Subcutaneous abdominal adipose tissue (tissue), 5 donors: ENCODE results near the gene EIF5.

Experiments
- H3K27ac ChIP-seq: one replicate; pipeline ENCODE4 v1.7.0; 2013; ENCODE audit warnings: low read depth, mild to moderate bottlenecking, inconsistent platforms, low read length, moderate library complexity
- H3K27me3 ChIP-seq, 5 donors: one replicate each; pipeline ENCODE4 v1.7.0; 2013; ENCODE audit warnings: low read length in 5 of 5, inconsistent platforms in 1 of 5; ENCODE audit not compliant: control insufficient read depth in 5 of 5, insufficient read depth in 4 of 5
- H3K36me3 ChIP-seq, 5 donors: one replicate each; pipeline ENCODE4 v1.7.0; 2013; ENCODE audit warnings: low read length in 5 of 5; ENCODE audit not compliant: control insufficient read depth in 5 of 5, insufficient read depth in 5 of 5
- H3K4me1 ChIP-seq, 5 donors: one replicate each; pipeline ENCODE4 v1.7.0; 2013; ENCODE audit warnings: low read length in 5 of 5, mild to moderate bottlenecking in 3 of 5, moderate library complexity in 1 of 5; ENCODE audit not compliant: control insufficient read depth in 5 of 5, insufficient read depth in 5 of 5
- H3K4me3 ChIP-seq, 5 donors: one replicate each; pipeline ENCODE4 v1.7.0; 2013; ENCODE audit warnings: low read length in 5 of 5, low read depth in 1 of 5
- H3K9ac ChIP-seq, 5 donors: one replicate each; pipeline ENCODE4 v1.7.0; 2013; ENCODE audit warnings: low read length in 5 of 5, mild to moderate bottlenecking in 4 of 5, moderate library complexity in 3 of 5
- H3K9me3 ChIP-seq, 5 donors: one replicate each; pipeline ENCODE4 v1.7.0; 2013; ENCODE audit warnings: low read length in 5 of 5; ENCODE audit not compliant: control insufficient read depth in 5 of 5
- donor health status: healthy.
- donor health status: healthy.
- donor health status: healthy.
- donor health status: healthy.
- donor health status: healthy.

The EIF5 gene

DNA sequence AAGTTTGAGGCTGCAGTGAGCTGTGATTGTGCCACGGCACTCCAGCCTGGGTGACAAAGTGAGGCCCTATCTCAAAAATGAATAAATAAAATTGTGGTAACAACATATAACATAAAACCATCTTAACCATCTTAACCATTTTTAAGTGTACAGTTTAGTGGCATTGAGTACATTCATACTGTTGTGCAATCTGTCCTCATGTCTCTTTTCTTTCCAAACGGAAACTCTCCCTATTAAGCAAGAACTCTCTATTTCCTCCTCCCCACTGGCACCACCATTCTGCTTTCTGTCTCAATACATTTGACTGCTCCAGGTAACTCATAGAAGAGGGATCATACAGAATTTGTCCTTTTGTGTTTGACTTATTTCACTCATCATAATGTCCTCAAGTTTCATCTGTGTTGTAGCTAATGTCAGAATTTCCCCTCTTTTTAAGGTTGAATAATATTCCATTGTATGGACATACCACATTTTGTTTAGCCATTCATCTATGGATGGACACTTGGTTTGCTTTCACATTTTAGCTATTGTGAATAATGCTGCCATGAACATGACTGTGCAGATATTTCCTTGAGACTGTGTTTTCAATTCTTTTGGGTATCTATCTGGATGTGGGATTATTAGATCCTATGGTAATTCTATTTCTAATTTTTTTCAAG, 46.8 kb downstream of the EIF5 start:
- Histone ChIP-seq H3K27ac (no peak overlapping the region), H3K4me1 (peaks cover 0 to 12% (median 9%) of the 10 kb centered on the region in 5 donors), H3K4me3 (no peak overlapping the region), H3K36me3 (no peaks in the 10 kb centered on the region), H3K9me3 (no peaks in the 10 kb centered on the region), H3K27me3 (peaks cover 0 to 4% (median 0%) of the 10 kb centered on the region in 5 donors), H3K9ac (no peak overlapping the region)

DNA sequence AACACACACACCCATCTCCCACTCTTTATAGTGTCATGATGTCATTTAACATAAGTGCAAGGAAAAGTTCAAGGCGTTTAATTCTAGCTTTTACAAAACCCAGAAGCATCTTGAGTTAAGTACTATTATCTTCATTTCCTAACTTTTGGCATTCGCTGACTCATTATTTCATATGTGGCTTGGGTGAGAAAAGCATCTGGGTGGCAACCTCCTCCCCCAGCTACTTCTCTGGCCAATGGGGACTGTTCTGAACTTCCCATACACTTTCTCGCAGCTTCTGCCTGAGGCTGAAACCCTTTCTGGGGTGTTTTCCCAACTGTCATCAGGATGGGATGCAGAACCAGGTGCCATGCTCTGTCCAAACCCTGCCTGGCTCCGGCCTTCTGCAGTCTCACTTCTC, 48.3 kb downstream of the EIF5 start:
- no peak overlapping the region for H3K27ac ChIP-seq
- H3K4me3 ChIP-seq: no peak overlapping the region
- peaks cover 0 to 4% (median 0%) of the 10 kb centered on the region in 5 donors for H3K27me3 ChIP-seq
- no peaks in the 10 kb centered on the region for H3K9me3 ChIP-seq
- H3K9ac ChIP-seq: no peak overlapping the region
- H3K4me1 ChIP-seq: peaks cover 0 to 26% (median 24%) of the 10 kb centered on the region in 5 donors
- H3K36me3 ChIP-seq: no peaks in the 10 kb centered on the region

DNA sequence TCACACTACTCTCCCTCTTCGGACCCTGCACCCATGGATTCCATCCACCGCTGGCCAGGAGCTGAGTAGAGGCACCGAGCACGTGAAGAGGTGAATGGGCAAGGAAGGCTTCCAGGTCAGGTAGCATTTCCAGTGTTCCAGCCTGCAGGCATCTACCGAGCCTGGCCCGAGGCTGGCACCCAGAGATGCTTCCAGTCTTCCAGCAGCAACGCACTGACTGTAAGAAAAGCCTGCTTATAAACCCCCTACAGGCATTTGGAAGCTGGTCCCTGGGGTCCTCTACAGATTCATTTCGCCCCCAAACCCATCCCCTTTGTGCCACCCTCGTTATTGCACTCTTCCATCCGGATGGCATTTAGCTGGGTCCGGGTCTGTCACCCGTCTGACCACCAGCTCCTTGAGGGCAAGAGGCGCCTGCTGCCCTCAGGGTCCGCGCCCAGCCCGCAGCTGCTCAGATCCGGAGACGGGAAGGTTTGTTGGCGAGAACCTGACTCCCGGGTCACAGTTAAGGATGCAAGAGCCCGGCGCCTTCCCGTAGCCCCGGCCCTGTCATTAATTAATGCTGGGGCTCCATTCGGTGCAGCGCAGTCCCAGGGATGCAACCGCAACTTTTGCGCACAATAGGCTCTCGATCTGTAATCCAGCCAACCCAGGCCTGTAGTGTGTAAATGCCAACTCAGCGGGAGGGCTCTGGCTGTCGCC, 50.6 kb downstream of the EIF5 start:
- Histone ChIP-seq H3K9ac (peak overlapping the region in 4 of 5 donors; percentile 32 to 65 (median 52)), H3K27ac (peak overlapping the region; percentile 96), H3K27me3 (no peaks in the 10 kb centered on the region), H3K4me1 (peaks cover 3 to 40% (median 38%) of the 10 kb centered on the region in 5 donors), H3K36me3 (no peaks in the 10 kb centered on the region), H3K4me3 (peak overlapping the region; percentile 76 to 98 (median 97)), H3K9me3 (no peaks in the 10 kb centered on the region)

DNA sequence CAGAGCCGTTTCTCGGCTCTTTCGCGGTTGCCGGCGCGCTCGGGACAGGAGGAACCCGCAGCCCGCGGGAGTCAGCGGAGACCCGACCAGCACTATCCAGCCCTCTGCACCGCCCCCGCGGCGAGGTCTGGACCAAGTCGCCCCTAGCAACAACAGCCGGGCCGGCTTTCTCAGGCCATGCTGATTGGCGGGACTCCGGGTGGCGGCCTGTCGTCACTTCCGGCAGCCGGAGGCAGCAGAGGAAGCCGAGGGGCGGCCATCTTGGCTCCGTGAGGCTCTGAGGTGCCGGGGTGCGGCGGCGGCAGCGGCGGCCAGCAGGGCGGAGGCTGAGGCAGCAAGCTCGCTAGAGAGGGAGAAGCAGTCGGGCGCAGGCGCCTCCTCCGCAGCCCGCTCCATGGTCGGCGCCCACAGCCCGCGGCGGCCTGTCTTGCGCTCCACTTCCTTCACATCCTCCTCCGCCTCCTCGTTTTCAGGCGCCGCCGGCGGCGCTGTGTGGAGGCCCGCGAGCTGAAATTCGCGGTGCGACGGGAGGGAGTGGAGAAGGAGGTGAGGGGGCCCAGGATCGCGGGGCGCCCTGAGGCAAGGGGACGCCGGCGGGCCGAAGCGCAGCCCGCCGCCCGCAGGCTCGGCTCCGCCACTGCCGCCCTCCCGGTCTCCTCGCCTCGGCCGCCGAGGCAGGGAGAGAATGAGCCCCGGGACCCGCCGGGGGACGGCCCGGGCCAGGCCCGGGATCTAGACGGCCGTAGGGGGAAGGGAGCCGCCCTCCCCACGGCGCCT, 51.3 kb downstream of the EIF5 start, which contains the start of gene MARK3:
Gene MARK3, plus strand, starts transcription at position 264 of the 777 bp plus-strand sequence. CDS start 615 bp downstream, outside the sequence.
- H3K4me3 ChIP-seq: peak within 1 kb of the TSS; percentile 96 to 98 (median 97)
- H3K27ac ChIP-seq: peak within 1 kb of the TSS; percentile 96
- H3K9ac ChIP-seq: peak within 1 kb of the TSS; percentile 74 to 98 (median 94)
- no peaks in the 10 kb centered on the region for H3K27me3 ChIP-seq
- H3K4me1 ChIP-seq: peaks cover 3 to 40% (median 38%) of the 10 kb centered on the region in 5 donors
- H3K9me3 ChIP-seq: no peaks in the 10 kb centered on the region
- H3K36me3 ChIP-seq: no peaks in the 10 kb centered on the region

DNA sequence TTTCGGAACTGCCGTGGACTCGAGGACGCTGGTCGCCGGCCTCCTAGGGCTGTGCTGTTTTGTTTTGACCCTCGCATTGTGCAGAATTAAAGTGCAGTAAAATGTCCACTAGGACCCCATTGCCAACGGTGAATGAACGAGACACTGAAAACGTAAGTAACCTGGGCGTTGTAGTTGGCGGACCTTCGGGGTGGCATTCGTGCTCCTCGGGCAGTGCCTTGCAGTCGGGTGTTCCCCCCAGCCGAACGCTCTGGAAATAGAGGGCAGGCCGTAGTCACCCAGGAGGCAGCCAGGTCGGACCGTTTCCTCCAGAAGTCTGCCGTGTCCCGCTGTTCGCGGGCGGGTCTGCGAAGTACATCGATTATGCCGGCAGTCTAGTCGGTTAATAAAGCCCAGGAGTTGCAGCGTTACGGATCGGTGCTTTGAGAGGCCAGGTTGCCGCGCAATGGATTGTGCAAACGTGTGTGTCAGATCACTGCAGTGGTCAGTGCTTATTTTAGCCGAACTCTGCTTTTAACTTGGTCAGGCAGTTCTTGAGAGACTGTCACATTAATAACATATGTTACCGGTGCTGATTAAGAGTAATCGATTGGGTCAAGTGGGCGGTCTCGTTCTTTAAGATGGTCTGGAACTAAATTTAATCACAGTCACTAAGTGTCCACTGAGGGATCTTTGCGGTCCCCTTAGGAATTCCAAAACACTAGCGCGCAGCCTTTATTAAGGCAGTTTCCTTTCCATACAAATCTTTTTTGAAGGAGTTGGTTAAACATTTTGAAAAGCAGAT, 52.1 kb downstream of the EIF5 start:
- Histone ChIP-seq H3K27me3 (no peaks in the 10 kb centered on the region), H3K4me1 (peaks cover 3 to 40% (median 40%) of the 10 kb centered on the region in 5 donors)

DNA sequence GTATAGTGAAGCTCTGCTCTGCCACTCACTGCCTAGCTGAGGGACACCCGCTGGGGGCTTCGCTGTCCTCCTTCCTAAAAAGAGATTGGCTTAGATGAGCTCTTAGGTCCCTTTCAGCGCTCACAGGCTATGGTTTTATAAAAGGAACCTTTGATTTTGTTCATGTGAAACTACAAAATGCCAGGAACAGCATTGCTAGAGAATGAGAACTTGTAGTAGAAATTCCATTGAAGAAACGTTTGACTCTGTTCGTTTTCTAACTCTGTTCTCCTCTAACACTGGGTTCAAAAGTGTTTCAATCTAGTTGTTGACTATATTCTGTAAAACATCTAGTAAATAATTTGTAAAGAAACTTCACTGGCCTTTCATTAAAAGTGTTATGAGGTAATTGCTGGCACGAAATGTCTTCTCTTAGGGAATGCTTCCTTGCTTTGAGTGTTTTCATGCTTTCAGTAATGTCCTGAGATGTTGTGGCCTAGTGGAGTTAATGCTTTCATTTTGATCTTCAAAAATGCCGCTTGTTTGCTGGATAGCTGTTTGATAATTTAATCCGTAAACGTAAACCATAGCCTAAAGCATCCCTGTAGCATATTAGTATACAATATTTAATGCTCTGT, 52.8 kb downstream of the EIF5 start:
- Histone ChIP-seq H3K27ac (peak overlapping the region; percentile 96), H3K9me3 (no peaks in the 10 kb centered on the region), H3K4me3 (peak overlapping the region; percentile 96 to 98 (median 97)), H3K36me3 (no peaks in the 10 kb centered on the region), H3K9ac (peak overlapping the region; percentile 74 to 98 (median 94)), H3K4me1 (peaks cover 3 to 40% (median 40%) of the 10 kb centered on the region in 5 donors), H3K27me3 (no peaks in the 10 kb centered on the region)

More for the DNA sequence above, 52.1 kb downstream of the EIF5 start:
- no peaks in the 10 kb centered on the region for H3K36me3 ChIP-seq
- peak overlapping the region; percentile 96 for H3K27ac ChIP-seq
- peak overlapping the region; percentile 96 to 98 (median 97) for H3K4me3 ChIP-seq
- peak overlapping the region; percentile 74 to 98 (median 94) for H3K9ac ChIP-seq
- H3K9me3 ChIP-seq: no peaks in the 10 kb centered on the region

DNA sequence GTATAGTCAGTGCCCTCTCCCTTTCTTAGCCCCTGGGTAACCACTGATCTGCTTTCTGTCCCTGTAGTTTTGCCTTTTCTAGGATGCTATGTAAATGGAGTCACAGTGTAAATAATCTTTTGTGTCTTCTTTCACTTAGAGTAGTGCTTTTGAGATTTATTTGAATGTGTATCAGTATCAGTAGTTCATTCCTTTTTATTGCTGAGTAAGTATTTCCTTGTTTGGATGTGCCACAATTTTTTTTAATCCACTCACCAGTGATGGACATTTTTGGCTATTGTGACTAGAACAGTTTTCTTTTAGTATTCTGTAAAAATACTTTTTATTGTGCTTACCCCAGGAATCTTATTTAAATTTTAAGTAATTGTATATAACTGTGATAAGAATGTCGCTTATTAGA, 54.6 kb downstream of the EIF5 start:
- no peak overlapping the region for H3K27ac ChIP-seq
- H3K4me1 ChIP-seq: peaks cover 3 to 55% (median 46%) of the 10 kb centered on the region in 5 donors
- no peak overlapping the region for H3K4me3 ChIP-seq
- no peaks in the 10 kb centered on the region for H3K27me3 ChIP-seq
- H3K36me3 ChIP-seq: no peaks in the 10 kb centered on the region
- H3K9ac ChIP-seq: peak overlapping the region in 2 of 5 donors; percentile 4 to 41
- H3K9me3 ChIP-seq: no peaks in the 10 kb centered on the region

DNA sequence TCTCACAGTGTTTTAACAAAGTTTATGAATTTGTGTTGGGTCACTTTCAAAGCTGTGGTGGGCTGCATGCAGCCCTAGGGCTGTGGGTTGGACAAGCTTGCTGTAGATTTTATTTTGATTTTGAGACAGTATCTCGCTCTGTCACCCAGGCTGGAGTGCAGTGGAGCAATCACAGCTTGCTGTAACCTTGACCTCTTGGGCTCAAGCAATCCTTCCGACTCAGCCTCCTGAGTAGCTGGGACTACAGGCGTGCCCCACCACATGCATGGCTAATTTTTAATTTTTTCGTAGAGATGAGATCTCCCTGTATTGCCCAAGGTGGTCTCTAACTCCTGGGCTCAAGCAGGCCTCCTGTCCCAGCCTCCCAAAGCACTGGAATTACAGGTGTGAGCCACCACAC, 56.6 kb downstream of the EIF5 start:
- Histone ChIP-seq H3K4me1 (peaks cover 3 to 64% (median 54%) of the 10 kb centered on the region in 5 donors), H3K27ac (no peak overlapping the region), H3K9me3 (no peaks in the 10 kb centered on the region), H3K9ac (no peak overlapping the region), H3K4me3 (no peak overlapping the region), H3K27me3 (no peaks in the 10 kb centered on the region), H3K36me3 (no peaks in the 10 kb centered on the region)

DNA sequence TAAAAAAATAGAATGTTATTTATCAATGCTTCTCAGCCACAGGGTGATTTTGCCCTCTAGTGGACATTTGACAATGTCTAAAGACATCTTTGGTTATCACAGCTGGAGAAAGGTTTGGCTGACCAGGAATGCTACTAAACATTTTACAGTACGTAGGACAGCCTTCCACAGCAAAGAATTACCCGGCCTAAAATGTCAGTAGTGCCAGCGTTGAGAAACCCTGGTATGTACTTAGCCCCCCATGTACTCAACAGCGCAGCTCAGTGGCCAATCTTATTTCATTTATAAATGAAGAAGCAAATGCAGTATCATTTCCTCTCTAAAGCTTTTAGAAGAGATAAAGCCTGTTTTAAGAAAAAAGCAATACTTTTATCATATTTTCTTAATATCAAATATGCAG, 57.0 kb downstream of the EIF5 start:
- H3K27ac ChIP-seq: no peak overlapping the region
- H3K9me3 ChIP-seq: no peaks in the 10 kb centered on the region
- H3K4me3 ChIP-seq: no peak overlapping the region
- peaks cover 3 to 65% (median 56%) of the 10 kb centered on the region in 5 donors for H3K4me1 ChIP-seq
- H3K27me3 ChIP-seq: no peaks in the 10 kb centered on the region
- H3K9ac ChIP-seq: no peak overlapping the region
- H3K36me3 ChIP-seq: no peaks in the 10 kb centered on the region
